Stimulated activated CD4-positive, alpha-beta T cell treated with anti-CD3 and anti-CD28 coated beads, Interleukin-12 subunit alpha, Interleukin-12 subunit beta, amount 100 ng/mL, for 4 hours (primary cell): ENCODE measurements around the gene PCMT1.

Source experiments
- DNase-seq: peaks from one replicate; pipeline ENCODE4 v3.0.0-alpha.2; 2020

The PCMT1 gene

GRCh38 chr6:149856256-149856994, 106.9 kb downstream of the PCMT1 start:
- DNase-seq: no peak

GRCh38 chr6:149857541-149857940, 108.0 kb downstream of the PCMT1 start:
- no peak for DNase-seq

GRCh38 chr6:149859368-149859767, 109.8 kb downstream of the PCMT1 start:
- no peak for DNase-seq

DNA sequence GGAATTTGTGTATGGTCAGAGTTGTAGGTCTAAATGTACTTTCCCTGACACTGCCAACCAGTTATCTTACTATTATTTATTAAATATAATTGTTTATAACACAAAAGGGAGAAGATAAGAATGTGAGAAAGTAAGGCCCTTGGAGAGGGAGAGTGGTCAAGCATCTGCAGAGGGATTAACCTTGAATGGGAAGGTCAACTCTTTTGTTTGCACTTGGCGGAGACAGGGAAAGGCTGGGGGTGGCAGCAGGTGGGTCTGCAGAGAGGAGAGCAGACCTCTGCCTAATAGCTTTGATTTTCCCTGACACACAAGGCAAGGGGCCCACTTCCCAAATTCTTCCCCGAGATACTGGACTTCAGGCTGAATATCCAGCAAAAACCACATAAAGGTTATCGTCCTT, 110.4 kb downstream of the PCMT1 start:
- no peak for DNase-seq

DNA sequence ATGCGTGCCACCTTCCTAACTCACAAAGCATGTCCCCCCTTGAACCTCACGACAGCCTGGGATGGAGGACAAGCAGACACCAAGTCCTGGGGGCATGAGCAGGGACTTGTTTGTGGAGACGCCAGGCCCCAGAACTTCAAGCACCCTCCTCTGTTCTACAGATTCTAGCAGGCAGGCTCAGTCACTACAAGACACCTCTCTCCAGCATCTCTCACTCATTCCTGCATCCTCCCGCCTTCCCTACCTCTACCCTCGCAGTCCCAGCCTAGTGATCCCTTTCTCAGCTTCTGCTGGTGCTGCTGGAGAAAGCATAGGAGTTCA, 110.9 kb downstream of the PCMT1 start:
- no peak for DNase-seq
